GM19455 (cell line): ENCODE data around the gene NIPSNAP3A.

Source experiments
- ATAC-seq: cut with Tn5 transposase; IDR thresholded peaks from one replicate; pipeline ENCODE4 v1.9.1; 2021; ENCODE audit not compliant: unreplicated experiment

The NIPSNAP3A gene

DNA sequence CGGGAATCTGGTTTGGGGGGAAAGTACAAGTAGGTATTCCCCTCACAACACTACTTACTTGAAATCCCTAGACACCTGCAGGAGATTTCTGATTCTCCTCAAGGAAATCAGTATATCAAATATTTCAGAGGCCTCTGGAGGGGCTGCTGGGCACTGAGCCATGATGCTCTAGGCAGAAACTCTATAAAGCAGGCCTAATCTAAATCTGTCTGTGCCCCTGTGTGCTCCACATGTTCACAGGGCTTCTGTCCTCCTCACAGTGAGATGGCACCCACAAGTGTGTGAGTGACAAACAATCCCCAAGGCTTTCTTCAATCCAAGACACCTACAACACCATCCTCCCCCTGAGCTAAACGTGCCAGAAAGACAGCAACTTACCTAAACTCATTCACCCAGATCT is 55.4 kb downstream of the NIPSNAP3A start:
- ATAC-seq = no peak

DNA sequence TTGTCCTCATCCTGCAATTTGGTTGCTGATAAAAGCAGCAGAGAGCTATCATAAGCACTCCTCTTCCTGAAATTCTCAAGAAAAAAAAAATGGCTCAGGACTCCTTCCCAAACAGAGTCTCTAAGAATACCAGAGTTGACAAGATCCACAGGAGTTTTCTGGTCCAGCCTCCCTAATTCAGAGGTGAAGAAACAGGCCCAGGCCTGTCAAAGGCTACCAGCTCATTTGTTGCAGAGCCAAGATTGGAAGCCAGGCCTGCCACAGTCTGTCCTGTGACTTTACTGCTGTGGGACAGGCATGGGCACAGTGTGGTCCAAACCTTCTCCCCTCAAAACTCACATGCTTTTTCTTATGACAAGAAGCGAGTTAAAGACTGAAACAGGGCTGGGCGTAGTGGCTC is 58.0 kb downstream of the NIPSNAP3A start:
- no peak for ATAC-seq

DNA sequence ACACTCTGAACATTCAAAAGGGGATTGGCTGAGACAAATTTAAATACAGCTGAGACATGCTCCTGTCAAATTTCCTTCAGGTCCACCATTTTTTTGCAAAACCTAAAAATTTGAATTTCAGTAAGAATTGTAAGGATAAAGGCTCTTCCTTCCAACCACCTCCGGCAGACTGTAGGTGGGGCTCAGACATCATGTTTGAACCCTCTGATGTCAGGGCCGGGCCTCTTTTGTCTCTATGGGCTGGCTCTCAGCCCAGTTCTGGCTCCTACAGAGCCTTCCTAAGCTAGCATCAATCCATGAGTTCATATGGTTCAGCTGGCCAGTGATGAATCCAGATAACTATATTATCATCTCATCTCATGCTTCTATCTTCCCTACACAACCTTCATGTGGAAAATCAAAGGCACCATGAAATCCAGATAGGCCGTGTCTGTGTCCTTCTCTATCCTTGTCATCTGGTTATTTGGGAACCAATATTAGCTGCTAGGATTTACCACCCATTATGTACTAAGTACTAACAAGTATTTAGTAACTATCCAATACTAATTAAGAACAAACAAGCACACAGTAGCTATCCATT is 60.6 kb downstream of the NIPSNAP3A start:
- no peak for ATAC-seq
